Bronchial epithelial cell (primary cell): Measurements from ENCODE around the gene ETFA. TPM values are rescaled to one million over a fixed set of nuclear protein-coding genes. Genes with fewer than 3 reads are reported as not detected.

Experiments used
- DNase-seq: peaks from one replicate; pipeline ENCODE4 v3.0.0-alpha.2; 2010; ENCODE audit warnings: low read depth
- FAIRE-seq: peaks from 2 replicates; lab custom pipeline; 2011; peaks lifted over from hg19 to GRCh38; lab: Jason Lieb, UNC
- H3K27me3 ChIP-seq: 2 replicates; pipeline ENCODE4 v1.5.1; 2011; ENCODE audit warnings: low read length; ENCODE audit not compliant: control insufficient read depth, insufficient read depth
- H3K36me3 ChIP-seq: 2 replicates; pipeline ENCODE4 v1.5.1; 2011; ENCODE audit warnings: low read length; ENCODE audit not compliant: control insufficient read depth, insufficient read depth
- H3K4me3 ChIP-seq: 2 replicates; pipeline ENCODE4 v1.5.1; 2011; ENCODE audit warnings: mild to moderate bottlenecking, low read depth, low read length, control low read depth
- total RNA-seq: library from RNA; depleted of rRNA; stranded (reverse); fragments of >200 nt; gene quantifications from 2 replicates; pipeline ENCODE4 v1.2.1, GENCODE V29; 2014
- TF ChIP-seq, protein P1 (sequence below): IDR thresholded peaks from 2 replicates; pipeline ENCODE4 v1.5.1; 2011; ENCODE audit warnings: mild to moderate bottlenecking, moderate library complexity, low read length, control low read depth, inconsistent platforms; ENCODE audit not compliant: insufficient read depth, severe bottlenecking

ETFA gene
- total RNA-seq, 1 donor from 2014 or later: 223 TPM

GRCh38 chr15:76209942-76210341 lies 101.3 kb downstream of the ETFA start:
- peaks cover 13% of the 10 kb centered on the region for H3K36me3 ChIP-seq
- FAIRE-seq (no peak), DNase-seq (no peak)
- H3K27me3 ChIP-seq: no peaks in the 10 kb centered on the region
- no peak overlapping the region for H3K4me3 ChIP-seq
- TF ChIP-seq, protein P1, sequence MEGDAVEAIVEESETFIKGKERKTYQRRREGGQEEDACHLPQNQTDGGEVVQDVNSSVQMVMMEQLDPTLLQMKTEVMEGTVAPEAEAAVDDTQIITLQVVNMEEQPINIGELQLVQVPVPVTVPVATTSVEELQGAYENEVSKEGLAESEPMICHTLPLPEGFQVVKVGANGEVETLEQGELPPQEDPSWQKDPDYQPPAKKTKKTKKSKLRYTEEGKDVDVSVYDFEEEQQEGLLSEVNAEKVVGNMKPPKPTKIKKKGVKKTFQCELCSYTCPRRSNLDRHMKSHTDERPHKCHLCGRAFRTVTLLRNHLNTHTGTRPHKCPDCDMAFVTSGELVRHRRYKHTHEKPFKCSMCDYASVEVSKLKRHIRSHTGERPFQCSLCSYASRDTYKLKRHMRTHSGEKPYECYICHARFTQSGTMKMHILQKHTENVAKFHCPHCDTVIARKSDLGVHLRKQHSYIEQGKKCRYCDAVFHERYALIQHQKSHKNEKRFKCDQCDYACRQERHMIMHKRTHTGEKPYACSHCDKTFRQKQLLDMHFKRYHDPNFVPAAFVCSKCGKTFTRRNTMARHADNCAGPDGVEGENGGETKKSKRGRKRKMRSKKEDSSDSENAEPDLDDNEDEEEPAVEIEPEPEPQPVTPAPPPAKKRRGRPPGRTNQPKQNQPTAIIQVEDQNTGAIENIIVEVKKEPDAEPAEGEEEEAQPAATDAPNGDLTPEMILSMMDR: no peak

DNA sequence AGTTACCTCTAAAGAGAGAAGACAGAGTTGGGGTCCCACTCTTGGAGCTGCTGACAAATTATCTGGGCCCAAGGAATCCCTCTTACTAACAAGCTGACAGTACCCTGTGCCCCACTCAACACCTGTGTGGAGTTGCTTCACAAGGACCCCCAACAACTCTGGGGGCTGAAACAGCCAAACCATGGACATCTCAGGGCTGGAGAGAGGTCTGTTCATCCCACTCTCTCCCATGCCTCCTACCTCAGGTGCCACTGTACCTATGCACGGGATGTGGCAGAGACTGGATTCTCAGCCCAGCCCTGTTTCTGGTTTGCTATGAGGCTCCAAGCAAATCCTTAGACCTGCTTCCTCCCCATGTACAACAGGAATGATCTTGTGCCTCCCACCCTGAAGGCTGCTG lies 101.7 kb downstream of the ETFA start:
- DNase-seq (no peak), FAIRE-seq (no peak)

GRCh38 chr15:76208786-76209424 lies 102.4 kb downstream of the ETFA start:
- Histone ChIP-seq H3K36me3 (peaks cover 9% of the 10 kb centered on the region), H3K27me3 (no peaks in the 10 kb centered on the region), H3K4me3 (no peak overlapping the region)
- peak; percentile 21 for DNase-seq
- TF ChIP-seq, protein P1: no peak
- no peak for FAIRE-seq

More for the DNA sequence above, 101.7 kb downstream of the ETFA start:
- Histone ChIP-seq H3K4me3 (no peak overlapping the region), H3K36me3 (peaks cover 11% of the 10 kb centered on the region), H3K27me3 (no peaks in the 10 kb centered on the region)
- TF ChIP-seq, protein P1: no peak

GRCh38 chr15:76208084-76208785 lies 103.0 kb downstream of the ETFA start:
- no peak for DNase-seq
- no peaks in the 10 kb centered on the region for H3K27me3 ChIP-seq
- peak; percentile 18 for FAIRE-seq
- no peak overlapping the region for H3K4me3 ChIP-seq
- TF ChIP-seq, protein P1: no peak
- H3K36me3 ChIP-seq: peaks cover 4% of the 10 kb centered on the region

DNA sequence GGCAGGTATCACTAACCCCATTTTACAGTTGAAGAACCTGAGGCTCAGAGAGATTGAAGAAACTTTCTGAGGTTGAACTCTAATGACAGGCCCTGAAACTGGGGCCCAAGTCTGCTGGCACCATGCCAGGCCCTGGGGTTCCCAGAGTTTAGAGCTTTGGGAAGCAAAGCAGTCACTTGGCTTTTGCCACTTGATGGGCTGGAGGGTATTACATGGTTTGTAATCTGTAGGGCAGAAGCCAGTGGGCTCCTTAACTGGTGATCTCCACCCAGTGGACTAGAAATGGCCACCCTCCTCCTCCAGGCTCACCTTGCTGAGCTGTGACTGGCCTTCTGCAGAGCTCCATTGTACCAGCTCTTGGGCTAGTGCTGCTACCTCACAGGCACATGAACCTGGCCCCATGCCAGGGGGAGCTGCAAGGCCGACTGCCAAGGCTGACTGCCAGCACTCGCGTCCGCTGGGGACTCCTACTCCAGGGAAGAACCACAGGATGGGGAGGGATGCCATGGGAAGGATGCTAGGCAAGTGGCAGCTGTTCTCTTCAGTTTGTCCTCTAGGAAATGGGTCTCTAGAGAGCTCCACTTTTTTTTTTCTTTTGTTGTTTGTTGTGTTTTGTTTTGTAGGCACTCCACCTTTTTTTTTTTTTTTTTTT lies 104.8 kb downstream of the ETFA start:
- H3K4me3 ChIP-seq: no peak overlapping the region
- TF ChIP-seq, protein P1: no peak
- no peaks in the 10 kb centered on the region for H3K27me3 ChIP-seq
- H3K36me3 ChIP-seq: peaks cover 2% of the 10 kb centered on the region
- FAIRE-seq (no peak), DNase-seq (peak; percentile 46)
